ENCODE data around the gene TRIM51. TPM values are rescaled to one million over a fixed set of nuclear protein-coding genes. Genes with fewer than 3 reads are reported as not detected.
"Not testable (repeated sequence)": the region's sequence is repeated elsewhere in the genome, so short reads cannot be mapped to it uniquely, and the experiment has no call there.

The TRIM51 gene
- not detected for total RNA-seq
- polyA plus RNA-seq (2013, experiment 1 of 2), result not detected
- polyA plus RNA-seq (2013, experiment 2 of 2), result not detected
- 0 to 0.13 (median 0) reads per million in 172 experiments for total RNA-seq

GRCh38 chr11:55882997-55883396, at the start of gene TRIM51:
TRIM51 (plus strand) TSS chr11:55883297; CDS start chr11:55885429, 2,132 bp downstream.
- H3K27me3 ChIP-seq (ENCODE audit: control insufficient read depth in 1 of 2, insufficient read depth in 2 of 2, low read length in 2 of 2); H3K9me3 ChIP-seq (ENCODE audit: control insufficient read depth in 1 of 2, insufficient read depth in 1 of 2, low read length in 2 of 2); H3K4me3 Mint-ChIP-seq; ATAC-seq (ENCODE audit: poor library complexity); H3K9me3 Mint-ChIP-seq; DNase-seq; intact Hi-C loops (cut with DNase I, micrococcal nuclease); CTCF ChIA-PET; H3K4me3 ChIP-seq (ENCODE audit: low read length); H3K27ac ChIP-seq (ENCODE audit: low read depth in 1 of 2, low read length in 2 of 2); H3K36me3 ChIP-seq (ENCODE audit: insufficient read depth, low read length); H3K27me3 Mint-ChIP-seq; H3K27ac Mint-ChIP-seq; H3K4me1 ChIP-seq (ENCODE audit: insufficient read depth, low read length); POLR2A ChIA-PET; H3K36me3 Mint-ChIP-seq (ENCODE audit: low read depth); H3K4me1 Mint-ChIP-seq (ENCODE audit: low read depth): not testable (repeated sequence)

DNA sequence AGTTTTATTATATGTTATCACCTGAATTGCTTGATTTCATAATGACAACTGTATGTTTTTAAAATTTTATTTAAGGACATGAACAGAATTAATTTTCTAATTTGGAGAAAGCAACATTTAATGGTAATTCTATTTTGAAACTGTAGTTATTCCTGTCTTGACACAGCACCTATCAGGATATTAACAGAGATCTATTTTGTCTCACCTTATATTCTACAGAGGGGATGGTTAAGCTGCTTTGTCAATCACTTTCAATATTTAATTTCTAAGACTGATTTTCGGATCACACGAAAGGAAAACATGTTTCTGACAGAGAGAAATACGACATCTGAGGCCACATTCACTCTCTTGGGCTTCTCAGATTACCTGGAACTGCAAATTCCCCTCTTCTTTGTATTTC, 44.6 kb upstream of the TRIM51 start, which contains the start of gene OR5D16:
Gene OR5D16 (plus strand): TSS at position 301 of the 400 bp plus-strand sequence. CDS start 0 bp downstream, at position 301.
- TF ChIP-seq, protein P1, sequence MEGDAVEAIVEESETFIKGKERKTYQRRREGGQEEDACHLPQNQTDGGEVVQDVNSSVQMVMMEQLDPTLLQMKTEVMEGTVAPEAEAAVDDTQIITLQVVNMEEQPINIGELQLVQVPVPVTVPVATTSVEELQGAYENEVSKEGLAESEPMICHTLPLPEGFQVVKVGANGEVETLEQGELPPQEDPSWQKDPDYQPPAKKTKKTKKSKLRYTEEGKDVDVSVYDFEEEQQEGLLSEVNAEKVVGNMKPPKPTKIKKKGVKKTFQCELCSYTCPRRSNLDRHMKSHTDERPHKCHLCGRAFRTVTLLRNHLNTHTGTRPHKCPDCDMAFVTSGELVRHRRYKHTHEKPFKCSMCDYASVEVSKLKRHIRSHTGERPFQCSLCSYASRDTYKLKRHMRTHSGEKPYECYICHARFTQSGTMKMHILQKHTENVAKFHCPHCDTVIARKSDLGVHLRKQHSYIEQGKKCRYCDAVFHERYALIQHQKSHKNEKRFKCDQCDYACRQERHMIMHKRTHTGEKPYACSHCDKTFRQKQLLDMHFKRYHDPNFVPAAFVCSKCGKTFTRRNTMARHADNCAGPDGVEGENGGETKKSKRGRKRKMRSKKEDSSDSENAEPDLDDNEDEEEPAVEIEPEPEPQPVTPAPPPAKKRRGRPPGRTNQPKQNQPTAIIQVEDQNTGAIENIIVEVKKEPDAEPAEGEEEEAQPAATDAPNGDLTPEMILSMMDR (IDR thresholded peaks at IDR 0.05), result no peak

GRCh38 chr11:55847453-55847852, 35.6 kb upstream of the TRIM51 start:
- H3K27me3 ChIP-seq (ENCODE audit: control insufficient read depth in 1 of 2, insufficient read depth in 2 of 2, low read length in 2 of 2), result no peaks in the 10 kb centered on the region
- Mint-ChIP-seq H3K36me3 (ENCODE audit: low read depth) (no peaks in the 10 kb centered on the region), H3K4me3 (no peak overlapping the region), H3K27ac (no peak overlapping the region), H3K4me1 (ENCODE audit: low read depth) (no peaks in the 10 kb centered on the region), H3K27me3 (no peaks in the 10 kb centered on the region), H3K9me3 (peaks cover 16% of the 10 kb centered on the region)
- intact Hi-C loops (cut with DNase I, micrococcal nuclease), result no loop called here
- no peak for ATAC-seq (ENCODE audit: poor library complexity)
- ChIA-PET CTCF (no interaction called here), POLR2A (no interaction called here)
- no peak overlapping the region for H3K27ac ChIP-seq (ENCODE audit: low read depth in 1 of 2, low read length in 2 of 2)
- TF ChIP-seq, protein P1 (IDR thresholded peaks at IDR 0.05), result no peak
- DNase-seq, result no peak
- no peaks in the 10 kb centered on the region for H3K4me1 ChIP-seq (ENCODE audit: insufficient read depth, low read length)
- no peaks in the 10 kb centered on the region for H3K36me3 ChIP-seq (ENCODE audit: insufficient read depth, low read length)
- H3K9me3 ChIP-seq (ENCODE audit: control insufficient read depth in 1 of 2, insufficient read depth in 1 of 2, low read length in 2 of 2), result peaks cover 0 to 3% of the 10 kb centered on the region in 2 experiments
- no peak overlapping the region for H3K4me3 ChIP-seq (ENCODE audit: low read length)

More for the DNA sequence above, 44.6 kb upstream of the TRIM51 start, which contains the start of gene OR5D16:
- H3K27me3 Mint-ChIP-seq, result no peaks in the 10 kb centered on the region
- no peak within 1 kb of the TSS for H3K4me3 Mint-ChIP-seq
- ATAC-seq (ENCODE audit: poor library complexity) (no peak), DNase-seq (no peak)
- POLR2A ChIA-PET, result no interaction called here
- Histone ChIP-seq H3K4me1 (ENCODE audit: insufficient read depth, low read length) (no peaks in the 10 kb centered on the region), H3K27me3 (ENCODE audit: control insufficient read depth in 1 of 2, insufficient read depth in 2 of 2, low read length in 2 of 2) (no peaks in the 10 kb centered on the region), H3K36me3 (ENCODE audit: insufficient read depth, low read length) (no peaks in the 10 kb centered on the region), H3K9me3 (ENCODE audit: control insufficient read depth in 1 of 2, insufficient read depth in 1 of 2, low read length in 2 of 2) (peaks cover 0 to 3% of the 10 kb centered on the region in 2 experiments), H3K4me3 (ENCODE audit: low read length) (no peak within 1 kb of the TSS), H3K27ac (ENCODE audit: low read depth in 1 of 2, low read length in 2 of 2) (no peak within 1 kb of the TSS)
- intact Hi-C loops (cut with DNase I, micrococcal nuclease), result no loop called here
- CTCF ChIA-PET, result no interaction called here
- no peaks in the 10 kb centered on the region for H3K36me3 Mint-ChIP-seq (ENCODE audit: low read depth)
- no peak within 1 kb of the TSS for H3K27ac Mint-ChIP-seq
- H3K9me3 Mint-ChIP-seq, result peaks cover 11% of the 10 kb centered on the region
- H3K4me1 Mint-ChIP-seq (ENCODE audit: low read depth), result no peaks in the 10 kb centered on the region

GRCh38 chr11:55849037-55849436, 34.1 kb upstream of the TRIM51 start:
- CTCF ChIA-PET, result no interaction called here
- no peak for ATAC-seq (ENCODE audit: poor library complexity)
- H3K4me3 Mint-ChIP-seq, result no peak overlapping the region
- no peaks in the 10 kb centered on the region for H3K27me3 Mint-ChIP-seq
- Histone ChIP-seq H3K9me3 (ENCODE audit: control insufficient read depth in 1 of 2, insufficient read depth in 1 of 2, low read length in 2 of 2) (peaks cover 0 to 3% of the 10 kb centered on the region in 2 experiments), H3K27me3 (ENCODE audit: control insufficient read depth in 1 of 2, insufficient read depth in 2 of 2, low read length in 2 of 2) (no peaks in the 10 kb centered on the region), H3K36me3 (ENCODE audit: insufficient read depth, low read length) (no peaks in the 10 kb centered on the region), H3K4me3 (ENCODE audit: low read length) (no peak overlapping the region), H3K4me1 (ENCODE audit: insufficient read depth, low read length) (no peaks in the 10 kb centered on the region), H3K27ac (ENCODE audit: low read depth in 1 of 2, low read length in 2 of 2) (no peak overlapping the region)
- POLR2A ChIA-PET, result no interaction called here
- no peak for DNase-seq
- no peaks in the 10 kb centered on the region for H3K36me3 Mint-ChIP-seq (ENCODE audit: low read depth)
- peaks cover 22% of the 10 kb centered on the region for H3K9me3 Mint-ChIP-seq
- no peaks in the 10 kb centered on the region for H3K4me1 Mint-ChIP-seq (ENCODE audit: low read depth)
- no peak overlapping the region for H3K27ac Mint-ChIP-seq
- intact Hi-C loops (cut with DNase I, micrococcal nuclease), result no loop called here
- TF ChIP-seq, protein P1 (IDR thresholded peaks at IDR 0.05), result no peak
